Mammary microvascular endothelial cell (primary cell): ENCODE measurements around the gene KRT7. TPM values are rescaled to one million over a fixed set of nuclear protein-coding genes. Genes with fewer than 3 reads are reported as not detected.

Experiments used
- total RNA-seq: library from RNA; depleted of rRNA; stranded (reverse); fragments of >200 nt; gene quantifications from 2 replicates; pipeline ENCODE4 v1.2.3, GENCODE V29; 2015

The KRT7 gene
- total RNA-seq, result 332 and 351 TPM in 2 replicates

GRCh38 chr12:52232674-52233461, at the start of gene KRT7:
Gene KRT7, plus strand, starts transcription at chr12:52233243. Its CDS starts 54 bp downstream, at chr12:52233297.

GRCh38 chr12:52191841-52192791, 40.9 kb upstream of the KRT7 start, which contains the start of gene KRT80:
Gene KRT80, minus strand, starts transcription at chr12:52192014. Its CDS starts 112 bp downstream, at chr12:52191902.

DNA sequence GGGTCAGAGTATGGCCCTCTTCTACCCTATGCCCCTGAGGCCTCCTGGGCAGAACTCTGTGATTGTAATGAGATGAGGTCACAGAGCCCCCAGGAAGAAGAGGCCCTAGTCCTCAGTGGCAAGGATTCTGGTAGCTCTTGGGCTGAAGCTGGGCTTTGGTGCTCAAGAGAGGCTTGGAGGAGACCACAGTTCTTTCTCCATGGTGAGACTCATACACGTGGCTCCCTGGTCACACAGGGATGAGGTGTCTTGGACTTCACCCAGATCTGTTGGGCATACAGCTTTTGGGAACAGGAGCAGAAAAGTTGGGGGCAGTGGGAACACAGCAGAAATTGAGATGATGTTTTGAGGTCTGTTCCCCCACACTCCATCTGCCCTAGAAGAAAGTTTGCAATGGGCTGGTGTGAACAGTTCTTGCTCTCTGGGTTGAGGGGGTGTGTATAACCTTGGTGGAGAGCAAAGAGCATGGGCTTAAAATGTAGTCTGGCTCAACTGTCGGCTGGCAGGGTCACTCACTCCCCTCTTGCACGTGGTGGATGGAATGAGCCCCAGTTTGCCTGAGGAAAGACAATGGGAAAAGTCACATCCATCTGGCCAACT, 41.6 kb downstream of the KRT7 start, which contains the start of gene KRT86:
TSS of gene KRT86 (plus strand) at position 125 of the 600 bp plus-strand sequence. CDS start 27,272 bp downstream, outside the sequence.

GRCh38 chr12:52291267-52291935, 58.4 kb downstream of the KRT7 start, which contains the start of gene KRT81:
Gene KRT81, minus strand, starts transcription at chr12:52291534. Its CDS starts 69 bp downstream, at chr12:52291465.

Other genes starting within 250 kb of the KRT7 start
- 47.4 and 50.2 TPM in 2 replicates for gene TAMALIN, start 226.3 kb upstream of the KRT7 start, total RNA-seq
- gene NR4A1, start 181.8 kb upstream of the KRT7 start, total RNA-seq, result 4.4 and 10.5 TPM in 2 replicates
- gene ATG101, start 163.3 kb upstream of the KRT7 start, total RNA-seq, result 74.1 and 75.3 TPM in 2 replicates
- gene SMIM41, start 153.5 kb upstream of the KRT7 start, total RNA-seq, result not detected in 2 replicates
- gene KRT80, start 41.2 kb upstream of the KRT7 start, total RNA-seq, result 1.1 and 1.5 TPM in 2 replicates
- gene KRT86, start 41.4 kb downstream of the KRT7 start, total RNA-seq, result 0.10 TPM in 1 of 2 replicates, not detected in the other
- 0.20 and 0.67 TPM in 2 replicates for gene KRT81, start 58.3 kb downstream of the KRT7 start, total RNA-seq
- not detected in 2 replicates for gene KRT83, start 88.2 kb downstream of the KRT7 start, total RNA-seq
- not detected in 2 replicates for gene KRT85, start 134.2 kb downstream of the KRT7 start, total RNA-seq
- gene KRT84, start 152.4 kb downstream of the KRT7 start, total RNA-seq, result not detected in 2 replicates
- gene KRT82, start 173.1 kb downstream of the KRT7 start, total RNA-seq, result not detected in 2 replicates
- not detected in 2 replicates for gene KRT75, start 201.1 kb downstream of the KRT7 start, total RNA-seq
- not detected in 2 replicates for gene KRT6B, start 218.9 kb downstream of the KRT7 start, total RNA-seq
- gene KRT6C, start 240.6 kb downstream of the KRT7 start, total RNA-seq, result not detected in 2 replicates